Activated CD4-positive, alpha-beta T cell treated with anti-CD3 and anti-CD28 coated beads, Interleukin-2, amount 50 U/mL, for 24 hours (primary cell): ENCODE results near the gene MYADM.
"Not testable (repeated sequence)": the region's sequence is repeated elsewhere in the genome, so short reads cannot be mapped to it uniquely, and the experiment has no call there.

ENCODE experiments used
- DNase-seq, 2 donors: peaks; one replicate each; pipeline ENCODE4 v3.0.0-alpha.2; 2020; ENCODE audit warnings: low read depth in 1 of 2, low spot score in 1 of 2

Gene MYADM

GRCh38 chr19:53868892-53869804, 1.5 kb downstream of the MYADM start:
- peak; percentile 53 to 65 for DNase-seq

GRCh38 chr19:53869805-53870484, 2.3 kb downstream of the MYADM start:
- not testable (repeated sequence) for DNase-seq

- DNase-seq: no peak
These were observed 2.8 kb downstream of the MYADM start for GRCh38 chr19:53870485-53870844.

- DNase-seq: no peak
These were observed 3.8 kb downstream of the MYADM start for GRCh38 chr19:53871454-53871853.

DNA sequence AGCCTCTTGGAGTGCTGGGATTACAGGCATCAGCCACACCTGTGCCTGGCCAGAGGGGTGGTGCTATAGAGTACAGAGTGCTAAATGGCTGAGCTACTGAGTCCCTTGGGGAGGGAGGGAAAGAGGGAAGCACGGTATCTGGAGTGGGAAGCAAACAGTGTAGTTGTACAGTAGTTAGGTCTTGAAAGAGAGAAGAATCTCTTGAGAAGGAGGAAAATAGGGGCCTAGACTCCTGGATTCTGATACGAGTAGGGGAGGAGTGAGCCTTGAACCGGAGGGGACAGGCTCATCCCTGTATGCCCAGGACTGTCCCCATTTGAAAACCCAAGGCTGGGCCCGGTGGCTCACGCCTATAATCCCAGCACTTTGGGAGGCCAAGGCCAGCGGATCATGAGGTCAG, 5.1 kb downstream of the MYADM start:
- no peak for DNase-seq

DNA sequence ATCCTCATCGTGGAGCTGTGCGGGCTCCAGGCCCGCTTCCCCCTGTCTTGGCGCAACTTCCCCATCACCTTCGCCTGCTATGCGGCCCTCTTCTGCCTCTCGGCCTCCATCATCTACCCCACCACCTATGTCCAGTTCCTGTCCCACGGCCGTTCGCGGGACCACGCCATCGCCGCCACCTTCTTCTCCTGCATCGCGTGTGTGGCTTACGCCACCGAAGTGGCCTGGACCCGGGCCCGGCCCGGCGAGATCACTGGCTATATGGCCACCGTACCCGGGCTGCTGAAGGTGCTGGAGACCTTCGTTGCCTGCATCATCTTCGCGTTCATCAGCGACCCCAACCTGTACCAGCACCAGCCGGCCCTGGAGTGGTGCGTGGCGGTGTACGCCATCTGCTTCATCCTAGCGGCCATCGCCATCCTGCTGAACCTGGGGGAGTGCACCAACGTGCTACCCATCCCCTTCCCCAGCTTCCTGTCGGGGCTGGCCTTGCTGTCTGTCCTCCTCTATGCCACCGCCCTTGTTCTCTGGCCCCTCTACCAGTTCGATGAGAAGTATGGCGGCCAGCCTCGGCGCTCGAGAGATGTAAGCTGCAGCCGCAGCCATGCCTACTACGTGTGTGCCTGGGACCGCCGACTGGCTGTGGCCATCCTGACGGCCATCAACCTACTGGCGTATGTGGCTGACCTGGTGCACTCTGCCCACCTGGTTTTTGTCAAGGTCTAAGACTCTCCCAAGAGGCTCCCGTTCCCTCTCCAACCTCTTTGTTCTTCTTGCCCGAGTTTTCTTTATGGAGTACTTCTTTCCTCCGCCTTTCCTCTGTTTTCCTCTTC, 6.3 kb downstream of the MYADM start:
- no peak for DNase-seq

- no peak for DNase-seq
These were observed 6.9 kb downstream of the MYADM start for GRCh38 chr19:53874606-53874990.

DNA sequence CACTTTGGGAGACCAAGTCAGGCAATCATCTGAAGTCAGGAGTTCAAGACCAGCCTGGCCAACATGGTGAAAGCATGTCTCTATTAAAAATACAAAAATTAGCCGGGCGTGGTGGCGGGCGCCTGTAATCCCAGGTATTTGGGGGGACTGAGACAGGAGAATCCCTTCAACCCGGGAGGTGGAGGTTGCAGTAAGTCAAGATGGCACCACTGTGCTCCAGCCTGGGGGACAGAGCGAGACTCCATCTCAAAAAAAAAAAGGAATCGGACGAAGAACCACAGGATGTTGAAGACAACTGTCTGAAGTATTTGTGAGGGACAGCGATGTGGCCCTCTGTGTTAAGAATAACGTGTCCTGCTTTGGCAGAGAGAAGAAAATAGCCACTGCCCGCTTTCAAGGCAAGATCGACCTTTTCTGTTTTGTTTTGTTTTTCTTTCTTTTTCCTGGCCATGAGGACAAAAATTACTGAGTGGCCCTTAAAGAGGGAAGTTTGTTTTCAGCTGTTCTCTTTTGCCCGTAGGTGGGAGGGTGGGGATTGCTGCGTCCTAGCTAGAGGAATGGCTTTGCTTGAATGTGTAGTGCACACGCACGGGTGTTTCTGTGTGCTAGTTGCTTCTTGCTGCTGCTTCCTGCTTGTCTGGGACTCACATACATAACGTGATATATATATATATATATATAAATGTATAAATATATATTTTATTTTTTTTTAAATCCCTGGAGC, 8.1 kb downstream of the MYADM start:
- DNase-seq: no peak

DNA sequence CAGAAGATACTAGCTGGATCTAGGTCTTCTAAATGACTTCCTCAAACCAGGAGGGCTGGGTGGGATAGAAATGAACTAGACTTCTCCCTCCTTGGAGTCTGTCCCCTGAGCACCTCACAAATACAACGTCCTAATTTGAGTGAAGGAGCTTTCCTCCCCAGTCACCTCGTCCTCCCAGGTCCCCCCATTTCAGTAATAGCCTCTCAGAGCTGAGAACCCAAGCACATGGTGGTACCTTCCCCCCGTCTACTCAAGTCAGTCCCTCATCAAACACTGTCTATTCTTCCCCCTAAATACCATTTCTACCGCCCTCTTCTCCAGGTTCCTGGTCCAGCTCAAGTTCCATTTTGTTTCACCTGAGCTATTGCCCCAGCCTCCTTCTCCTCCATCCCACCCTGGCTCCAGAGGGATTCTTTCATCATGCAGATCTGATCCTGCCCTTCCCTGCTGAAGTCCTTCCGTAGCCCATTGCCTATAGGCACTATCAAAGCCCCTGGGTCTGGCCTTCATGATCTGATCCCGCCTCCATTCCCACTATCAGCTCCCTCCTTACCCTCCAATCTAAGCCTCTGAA, 9.1 kb downstream of the MYADM start:
- no peak for DNase-seq

DNA sequence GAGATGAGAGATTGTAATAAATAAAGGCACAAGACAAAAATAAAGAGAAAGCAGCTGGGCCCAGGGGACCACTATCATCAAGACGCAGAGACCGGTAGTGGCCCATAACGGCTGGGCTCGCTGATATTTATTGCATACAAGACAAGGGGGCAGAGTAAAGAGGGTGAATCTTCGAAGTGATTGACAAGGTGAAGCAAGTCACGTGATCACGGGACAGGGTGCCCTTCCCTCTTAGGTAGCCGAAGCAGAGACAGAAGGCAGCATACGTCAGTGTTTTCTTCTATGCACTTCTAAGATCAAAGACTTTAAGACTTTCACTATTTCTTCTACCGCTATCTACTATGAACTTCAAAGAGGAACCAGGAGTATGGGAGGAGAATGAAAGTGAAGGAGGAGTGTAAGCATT, 9.7 kb downstream of the MYADM start:
- no peak for DNase-seq

DNA sequence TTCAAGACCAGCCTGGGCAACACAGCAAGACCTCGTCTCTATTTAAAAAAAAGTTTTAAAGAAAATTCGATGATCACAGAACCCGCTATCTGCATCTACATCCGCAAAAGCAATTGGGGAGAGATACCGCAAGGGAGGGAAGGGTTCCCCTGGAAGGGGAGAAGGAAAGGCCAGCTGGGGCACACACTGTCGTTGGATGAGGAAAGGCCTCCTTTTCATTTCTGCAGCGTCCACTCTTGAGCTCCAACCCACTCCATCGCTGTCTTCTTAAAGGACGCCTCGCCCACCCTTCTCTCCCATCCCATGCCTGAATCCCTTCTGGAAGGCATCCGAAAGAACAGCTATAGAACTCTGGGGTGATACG, 11.1 kb downstream of the MYADM start:
- DNase-seq: no peak

DNA sequence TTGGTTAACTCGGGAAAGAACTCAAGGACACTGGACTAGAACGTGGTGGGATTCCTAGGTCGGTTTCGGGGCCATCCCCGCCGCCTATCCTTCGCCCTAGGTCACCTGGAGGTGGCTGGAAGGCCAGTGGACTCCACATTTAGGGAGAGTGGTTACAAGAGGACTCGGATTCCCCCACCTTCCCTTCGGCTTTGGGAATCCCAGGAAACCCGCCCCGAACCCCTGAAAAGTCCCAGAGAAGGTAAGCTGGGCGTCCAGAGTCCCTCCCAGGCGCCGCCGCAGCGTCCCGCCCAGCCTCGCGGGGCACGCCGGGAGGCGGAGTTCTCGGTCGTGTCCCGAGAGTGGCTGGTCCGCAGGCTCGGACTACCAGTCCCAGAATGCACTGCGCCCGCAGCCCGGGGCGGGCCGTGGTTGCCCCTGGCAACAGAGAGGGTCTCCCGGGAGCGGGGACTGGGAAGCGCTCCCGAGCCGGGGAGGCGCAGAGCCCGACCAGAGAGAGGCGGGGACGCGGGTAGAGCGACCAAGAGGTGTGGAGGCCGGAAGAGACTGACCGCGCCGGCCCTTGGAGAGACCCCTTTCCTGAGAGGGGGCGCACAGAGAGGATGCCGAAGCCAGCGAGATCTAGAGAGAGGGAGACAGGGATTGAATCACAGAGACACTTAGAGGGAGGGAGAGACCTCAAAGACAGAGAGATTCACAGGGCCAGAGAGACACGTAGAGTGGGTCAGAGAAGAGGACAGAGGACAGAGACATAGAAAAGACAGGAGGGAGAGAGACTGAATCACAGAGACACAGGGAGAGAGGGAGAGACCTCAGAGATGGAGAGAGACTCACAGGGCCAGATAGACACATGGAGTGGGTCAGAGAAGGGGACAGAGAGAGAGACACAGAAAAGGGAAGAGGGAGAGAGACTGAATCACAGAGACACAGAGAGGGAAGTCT, 11.7 kb downstream of the MYADM start:
- DNase-seq: peak; percentile 59 to 68

GRCh38 chr19:53880711-53881481, 13.2 kb downstream of the MYADM start:
- no peak for DNase-seq

- no peak for DNase-seq
These were observed 14.1 kb downstream of the MYADM start, which contains the start of gene PRKCG for GRCh38 chr19:53881482-53882390. TSS of gene PRKCG (plus strand) at chr19:53882197. CDS start at chr19:53882495, 298 bp downstream.

- no peak for DNase-seq
These were observed 14.8 kb downstream of the MYADM start for GRCh38 chr19:53882391-53883050.

GRCh38 chr19:53883231-53883661, 15.6 kb downstream of the MYADM start:
- no peak for DNase-seq

- no peak for DNase-seq
These were observed 16.1 kb downstream of the MYADM start for GRCh38 chr19:53883741-53884140.
